Measurements from ENCODE around the gene ZNF227. TPM values are rescaled to one million over a fixed set of nuclear protein-coding genes. Genes with fewer than 3 reads are reported as not detected.

The ZNF227 gene
- total RNA-seq, 1 donor from 2014 or later, result 2.9 TPM

DNA sequence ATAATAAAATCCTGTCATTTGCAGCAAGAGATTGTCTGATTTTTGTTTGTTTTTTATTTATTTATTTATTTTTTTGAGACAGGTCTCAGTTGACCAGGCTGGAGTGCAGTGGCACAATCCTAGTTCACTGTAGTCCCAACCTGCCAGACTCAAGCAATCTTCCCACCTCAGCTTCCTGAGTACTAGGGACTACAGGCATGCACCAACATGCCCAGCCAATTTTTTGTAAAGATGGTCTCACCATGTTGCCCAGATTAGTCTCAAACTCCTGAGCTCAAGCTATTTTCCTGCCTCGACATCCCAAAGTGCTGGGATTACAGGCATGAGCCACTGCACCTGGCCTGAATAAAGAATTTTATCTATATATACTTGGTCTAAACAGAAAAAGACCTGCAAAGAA is 65.0 kb downstream of the ZNF227 start:
- TF ChIP-seq, protein P1, sequence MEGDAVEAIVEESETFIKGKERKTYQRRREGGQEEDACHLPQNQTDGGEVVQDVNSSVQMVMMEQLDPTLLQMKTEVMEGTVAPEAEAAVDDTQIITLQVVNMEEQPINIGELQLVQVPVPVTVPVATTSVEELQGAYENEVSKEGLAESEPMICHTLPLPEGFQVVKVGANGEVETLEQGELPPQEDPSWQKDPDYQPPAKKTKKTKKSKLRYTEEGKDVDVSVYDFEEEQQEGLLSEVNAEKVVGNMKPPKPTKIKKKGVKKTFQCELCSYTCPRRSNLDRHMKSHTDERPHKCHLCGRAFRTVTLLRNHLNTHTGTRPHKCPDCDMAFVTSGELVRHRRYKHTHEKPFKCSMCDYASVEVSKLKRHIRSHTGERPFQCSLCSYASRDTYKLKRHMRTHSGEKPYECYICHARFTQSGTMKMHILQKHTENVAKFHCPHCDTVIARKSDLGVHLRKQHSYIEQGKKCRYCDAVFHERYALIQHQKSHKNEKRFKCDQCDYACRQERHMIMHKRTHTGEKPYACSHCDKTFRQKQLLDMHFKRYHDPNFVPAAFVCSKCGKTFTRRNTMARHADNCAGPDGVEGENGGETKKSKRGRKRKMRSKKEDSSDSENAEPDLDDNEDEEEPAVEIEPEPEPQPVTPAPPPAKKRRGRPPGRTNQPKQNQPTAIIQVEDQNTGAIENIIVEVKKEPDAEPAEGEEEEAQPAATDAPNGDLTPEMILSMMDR (conservative IDR thresholded peaks at IDR 0.05; ENCODE audit: low read depth, low read length), result no peak
- no peak overlapping the region for H3K4me3 ChIP-seq (ENCODE audit: low read depth, low read length)
- DNase-seq (ENCODE audit: low read depth), result no peak

DNA sequence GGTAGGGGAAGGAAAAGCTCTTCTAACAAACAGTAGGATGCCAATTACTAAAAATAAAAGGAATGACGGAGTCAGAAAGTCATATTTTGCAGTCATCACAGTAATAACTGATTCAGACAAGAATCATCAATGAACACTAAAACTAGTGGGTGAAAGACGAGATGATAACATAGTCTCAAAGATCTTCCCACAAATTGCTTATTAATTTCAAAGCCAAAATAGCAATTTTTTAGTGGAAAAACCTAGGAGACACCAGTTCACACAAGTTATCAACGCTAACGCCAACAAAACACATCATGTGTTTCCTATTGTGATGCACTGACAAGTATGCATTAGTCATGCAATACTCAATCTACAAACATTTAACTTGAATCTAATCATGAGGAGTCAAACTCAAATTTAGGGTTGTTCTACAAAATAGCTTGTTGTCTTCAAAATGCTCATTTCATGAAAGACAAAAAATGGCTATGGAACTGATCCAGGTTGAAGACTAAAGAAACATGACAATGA is 65.9 kb downstream of the ZNF227 start:
- TF ChIP-seq, protein P1 (conservative IDR thresholded peaks at IDR 0.05; ENCODE audit: low read depth, low read length), result no peak
- no peak for DNase-seq (ENCODE audit: low read depth)
- H3K4me3 ChIP-seq (ENCODE audit: low read depth, low read length), result no peak overlapping the region

DNA sequence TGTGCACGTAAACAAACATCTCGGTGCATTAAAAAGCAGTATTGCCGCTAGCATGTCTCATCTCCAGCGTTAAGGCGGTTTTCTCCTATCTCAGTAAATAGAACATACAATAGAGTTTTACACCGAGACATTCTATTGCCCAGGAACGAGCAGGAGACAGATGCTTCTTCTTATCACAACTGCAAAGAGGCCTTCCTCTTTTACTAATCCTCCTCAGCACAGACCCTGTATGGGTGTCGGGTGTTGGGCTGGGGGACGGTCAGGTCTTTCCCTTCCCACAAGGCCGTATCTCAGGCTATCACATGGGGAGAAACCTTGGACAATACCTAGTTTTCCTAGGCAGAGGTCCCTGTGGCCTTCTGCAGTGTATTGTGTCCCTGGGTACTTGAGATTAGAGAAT is 68.6 kb downstream of the ZNF227 start:
- no peak overlapping the region for H3K4me3 ChIP-seq (ENCODE audit: low read depth, low read length)
- TF ChIP-seq, protein P1 (conservative IDR thresholded peaks at IDR 0.05; ENCODE audit: low read depth, low read length), result no peak
- no peak for DNase-seq (ENCODE audit: low read depth)

DNA sequence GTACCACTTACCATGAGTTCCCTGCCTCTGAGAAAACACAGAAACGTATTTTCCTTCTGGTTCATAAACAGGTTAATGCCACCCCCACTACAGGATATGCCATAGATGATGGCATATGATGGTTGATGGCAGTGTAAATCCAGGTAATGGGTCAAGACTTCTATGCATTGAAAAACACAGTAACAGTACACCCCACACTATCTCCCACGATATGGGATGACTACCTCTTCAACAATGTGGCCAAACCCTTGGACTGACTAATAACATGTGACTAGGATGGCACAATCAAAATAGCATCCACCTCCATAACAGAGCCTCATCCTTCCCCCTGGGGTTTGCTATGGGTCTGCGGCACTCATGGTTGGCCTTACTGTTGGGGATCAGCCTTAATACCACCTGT is 70.5 kb downstream of the ZNF227 start:
- no peak for DNase-seq (ENCODE audit: low read depth)
- TF ChIP-seq, protein P1 (conservative IDR thresholded peaks at IDR 0.05; ENCODE audit: low read depth, low read length), result no peak
- no peak overlapping the region for H3K4me3 ChIP-seq (ENCODE audit: low read depth, low read length)

DNA sequence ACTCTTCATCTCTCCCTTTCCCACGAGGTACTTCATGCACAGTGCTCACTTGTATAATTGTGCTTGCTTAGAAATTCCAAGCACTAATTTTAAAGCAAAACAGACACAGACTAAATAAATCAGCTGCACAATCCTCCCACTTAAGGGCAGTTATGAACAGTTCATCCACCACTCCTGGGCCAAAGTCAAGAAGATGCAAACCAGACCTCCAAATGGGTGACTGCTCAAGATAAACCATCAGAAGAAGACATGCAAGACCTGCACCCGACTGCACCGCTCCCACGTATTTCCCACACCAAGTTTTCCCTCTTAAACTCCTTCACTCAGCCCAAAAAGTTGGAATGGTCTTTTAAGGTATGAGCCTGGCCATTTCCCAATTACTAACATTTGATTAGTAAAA is 72.6 kb downstream of the ZNF227 start:
- no peak for DNase-seq (ENCODE audit: low read depth)
- TF ChIP-seq, protein P1 (conservative IDR thresholded peaks at IDR 0.05; ENCODE audit: low read depth, low read length), result no peak
- no peak overlapping the region for H3K4me3 ChIP-seq (ENCODE audit: low read depth, low read length)

Other genes with a start within 250 kb of the ZNF227 start
- gene ZNF155, start 228.3 kb upstream of the ZNF227 start, total RNA-seq, result 2.8 and 4.3 TPM in 2 replicates
- 1.7 TPM in 2 replicates for gene ZNF230, start 209.6 kb upstream of the ZNF227 start, total RNA-seq
- 2.7 and 3.7 TPM in 2 replicates for gene ZNF222, start 187.2 kb upstream of the ZNF227 start, total RNA-seq
- gene ZNF223, start 160.5 kb upstream of the ZNF227 start, total RNA-seq, result 3.3 TPM in 2 replicates
- 0.81 and 1.3 TPM in 2 replicates for gene ZNF284, start 140.4 kb upstream of the ZNF227 start, total RNA-seq
- gene ZNF224, start 118.2 kb upstream of the ZNF227 start, total RNA-seq, result 5.8 and 8.0 TPM in 2 replicates
- gene ZNF225, start 99.1 kb upstream of the ZNF227 start, total RNA-seq, result 0.63 and 2.6 TPM in 2 replicates
- gene ZNF234, start 71.0 kb upstream of the ZNF227 start, total RNA-seq, result 2.3 and 2.9 TPM in 2 replicates
- 9.0 and 12.2 TPM in 2 replicates for gene ZNF226, start 47.4 kb upstream of the ZNF227 start, total RNA-seq
- 0.14 TPM in 1 of 2 replicates, not detected in the other for gene ZNF233, start 47.4 kb downstream of the ZNF227 start, total RNA-seq
- 0.65 and 3.2 TPM in 2 replicates for gene ZNF235, start 92.5 kb downstream of the ZNF227 start, total RNA-seq
- 2.8 and 3.2 TPM in 2 replicates for gene ZNF112, start 144.1 kb downstream of the ZNF227 start, total RNA-seq
- 1.5 and 2.7 TPM in 2 replicates for gene ZNF285, start 189.1 kb downstream of the ZNF227 start, total RNA-seq
- 3.1 and 4.8 TPM in 2 replicates for gene ZNF229, start 235.9 kb downstream of the ZNF227 start, total RNA-seq